K562 (cell line): ENCODE measurements around the gene LYRM7. TPM values are rescaled to one million over a fixed set of nuclear protein-coding genes. Genes with fewer than 3 reads are reported as not detected.

ENCODE experiments used
- ATAC-seq: fragments of 200-7000 bp; cut with Tn5 transposase; 3 replicates; pipeline ENCODE4 v1.9.1; 2020; ENCODE audit warnings: moderate library complexity
- BruUV-seq: library from RNA; stranded (reverse); fragments of 400-500 nt; replicated peaks from 2 replicates; lab custom pipeline; 2021; lab: Mats Ljungman, UMichigan
- CTCF ChIA-PET: fragments of 300-600 bp; formaldehyde crosslinking; extraction: SDS; loops from one replicate; lab custom pipeline; 2021; ENCODE audit warnings: low intra/inter-chr PET ratio; lab: Yijun Ruan, JAX
- POLR2A ChIA-PET: fragments of 300-600, 350-650 bp; sonication (Branson Sonifier 250); formaldehyde crosslinking; extraction: SDS; loops from one replicate; lab custom pipeline; 2021; ENCODE audit warnings: antibody characterized with exemption, inconsistent platforms; lab: Yijun Ruan, JAX
- DNase-seq, 4 experiments: peaks; one replicate each; pipeline versions ENCODE4 v3.0.0 to v3.0.0-alpha.2; 2011 to 2018; ENCODE audit warnings: low spot score in 3 of 4, mixed read lengths in 3 of 4; ENCODE audit errors: extremely low read depth in 1 of 4
- FAIRE-seq: peaks from 2 replicates; lab custom pipeline; 2011; peaks lifted over from hg19 to GRCh38; lab: Jason Lieb, UNC
- H2AFZ ChIP-seq: 2 replicates; pipeline ENCODE4 v1.6.0; 2011; ENCODE audit warnings: low read depth, low read length, control low read depth, inconsistent platforms
- H3K27ac ChIP-seq: fragments of 200-600 bp; 3 replicates; pipeline ENCODE4 v1.8.0; 2011; ENCODE audit warnings: low read depth, mild to moderate bottlenecking, control low read depth, inconsistent platforms, low read length, moderate library complexity, mixed read lengths; ENCODE audit errors: extremely low read depth
- H3K27me3 ChIP-seq, 2 experiments: fragments of 300-600 bp in 1 of 2; 2 replicates in 1 of 2; 3 replicates in 1 of 2; pipeline versions ENCODE4 v1.6.0 to v1.8.0; 2011; ENCODE audit warnings: inconsistent platforms in 2 of 2, low read length in 2 of 2, mild to moderate bottlenecking in 1 of 2, mixed read lengths in 1 of 2, moderate library complexity in 1 of 2; ENCODE audit not compliant: control insufficient read depth in 2 of 2, insufficient read depth in 2 of 2
- H3K36me3 ChIP-seq: fragments of 300-600 bp; 3 replicates; pipeline ENCODE4 v1.8.0; 2011; ENCODE audit warnings: mild to moderate bottlenecking, low read length, inconsistent platforms; ENCODE audit not compliant: control insufficient read depth, insufficient read depth
- H3K4me1 ChIP-seq, 2 experiments: fragments of 200-600 bp in 1 of 2; replicated peaks in 1 of 2; 2 replicates in 1 of 2; 3 replicates in 1 of 2; pipeline versions ENCODE4 v1.5.1 to v1.8.0; 2011; ENCODE audit warnings: inconsistent platforms in 2 of 2, low read length in 2 of 2, mild to moderate bottlenecking in 1 of 2, mixed read lengths in 1 of 2, moderate library complexity in 1 of 2; ENCODE audit not compliant: control insufficient read depth in 2 of 2, insufficient read depth in 2 of 2
- H3K4me2 ChIP-seq: 2 replicates; pipeline ENCODE4 v1.6.1; 2011; ENCODE audit warnings: low read length, control low read depth, inconsistent platforms, mixed read lengths; ENCODE audit not compliant: insufficient read depth
- H3K4me3 ChIP-seq: fragments of 200-600 bp; sonication (generic), shearing (Covaris generic); 2 replicates; pipeline ENCODE4 v1.5.1; 2016; ENCODE audit warnings: control low read depth, inconsistent platforms
- H3K79me2 ChIP-seq: fragments of 200-600 bp; 3 replicates; pipeline ENCODE4 v1.8.0; 2011; ENCODE audit warnings: low read length, inconsistent platforms; ENCODE audit not compliant: control insufficient read depth, insufficient read depth
- H3K9ac ChIP-seq, 2 experiments: 2 replicates each; pipeline versions ENCODE4 v1.6.0 to v1.6.1; 2011; ENCODE audit warnings: low read depth in 2 of 2, low read length in 2 of 2, control low read depth in 1 of 2, inconsistent platforms in 1 of 2, mild to moderate bottlenecking in 1 of 2, mixed read lengths in 1 of 2; ENCODE audit not compliant: insufficient read depth in 1 of 2
- H3K9me1 ChIP-seq: one replicate; pipeline ENCODE4 v1.6.0; 2011; ENCODE audit warnings: inconsistent platforms, mild to moderate bottlenecking, low read length, moderate library complexity; ENCODE audit not compliant: control insufficient read depth, insufficient read depth
- H3K9me3 ChIP-seq: replicated peaks from 2 replicates; pipeline ENCODE4 v1.5.1; 2011; ENCODE audit warnings: low read depth, low read length, inconsistent platforms; ENCODE audit not compliant: control insufficient read depth, insufficient read depth
- H4K20me1 ChIP-seq: replicated peaks from 2 replicates; pipeline ENCODE4 v1.6.1; 2011; ENCODE audit warnings: low read length, inconsistent platforms, mixed read lengths; ENCODE audit not compliant: control insufficient read depth, insufficient read depth
- ARID1B ChIP-seq: fragments of 450-650 bp; IDR thresholded peaks from 2 replicates; pipeline ENCODE4 v1.6.1; 2016; ENCODE audit warnings: antibody characterized with exemption, mild to moderate bottlenecking, inconsistent platforms
- ARNT ChIP-seq, 2 experiments: fragments of 450-650 bp; IDR thresholded peaks; 2 replicates each; pipeline ENCODE4 v1.6.1; 2016; ENCODE audit warnings: mild to moderate bottlenecking in 1 of 2
- BCOR ChIP-seq: fragments of 450-650 bp; IDR thresholded peaks from 2 replicates; pipeline ENCODE4 v1.6.1; 2016
- BRF2 ChIP-seq: IDR thresholded peaks from 3 replicates; pipeline ENCODE4 v1.6.1; 2011; ENCODE audit warnings: borderline replicate concordance, mild to moderate bottlenecking; ENCODE audit not compliant: insufficient read length, insufficient read depth
- CCAR2 ChIP-seq: fragments of 200-400 bp; formaldehyde crosslinking; IDR thresholded peaks from 2 replicates; pipeline ENCODE4 v1.6.1; 2017; ENCODE audit warnings: mild to moderate bottlenecking, low read depth, low read length
- CREM ChIP-seq: IDR thresholded peaks from 2 replicates; pipeline ENCODE4 v1.6.1; 2014; ENCODE audit warnings: antibody characterized with exemption, low read depth
- E2F8 ChIP-seq: fragments of 450-650 bp; IDR thresholded peaks from 2 replicates; pipeline ENCODE4 v1.7.1; 2018; ENCODE audit warnings: mild to moderate bottlenecking, low read depth; ENCODE audit not compliant: partially characterized antibody
- ELF2 ChIP-seq: fragments of 250-450 bp; sonication (Bioruptor Pico); IDR thresholded peaks from 2 replicates; pipeline ENCODE4 v1.5.0; 2021; ENCODE audit warnings: mild to moderate bottlenecking
- FOSL1 ChIP-seq: fragments of 200-800 bp; sonication (Bioruptor generic); conservative IDR thresholded peaks from 2 replicates; pipeline ENCODE4 v1.6.1; 2016; ENCODE audit warnings: missing genetic modification characterization, missing compliant biosample characterization
- GMEB1 ChIP-seq: fragments of 250-450 bp; sonication (Bioruptor Pico); IDR thresholded peaks from 2 replicates; pipeline ENCODE4 v1.4.0; 2020; ENCODE audit warnings: mild to moderate bottlenecking
- JUND ChIP-seq, 2 experiments: IDR thresholded peaks; 2 replicates in 1 of 2; 3 replicates in 1 of 2; pipeline ENCODE4 v1.6.1; 2011; ENCODE audit warnings: borderline replicate concordance in 2 of 2, low read depth in 2 of 2, low read length in 2 of 2, improper control_type of control experiment in 1 of 2, missing biosample characterization in 1 of 2, missing genetic modification characterization in 1 of 2, missing genetic modification reagents in 1 of 2
- NR3C1 ChIP-seq: sonication (generic); formaldehyde crosslinking; IDR thresholded peaks from 2 replicates; pipeline ENCODE4 v1.8.1; 2022; ENCODE audit warnings: missing genetic modification reagents
- RBM15 ChIP-seq: fragments of 200-400 bp; formaldehyde crosslinking; IDR thresholded peaks from 2 replicates; pipeline ENCODE4 v1.6.1; 2018; ENCODE audit warnings: mild to moderate bottlenecking, low read length, moderate library complexity; ENCODE audit not compliant: insufficient read depth
- RBM39 ChIP-seq: fragments of 200-400 bp; formaldehyde crosslinking; optimal IDR thresholded peaks from 2 replicates; pipeline ENCODE3; 2018; ENCODE audit warnings: low read depth, low read length
- ZNF133 ChIP-seq: fragments of 250-450 bp; sonication (Bioruptor Pico); IDR thresholded peaks from 2 replicates; pipeline ENCODE4 v1.4.0; 2020; ENCODE audit warnings: mild to moderate bottlenecking
- ZSCAN32 ChIP-seq: fragments of 450-650 bp; formaldehyde crosslinking; IDR thresholded peaks from 2 replicates; pipeline ENCODE4 v1.4.0; 2020; ENCODE audit warnings: mild to moderate bottlenecking, moderate library complexity
- in situ Hi-C: fragments of 300-500 bp; cut with MboI; formaldehyde crosslinking; loops from 4 replicates; pipeline ENCODE4 v1.15.0; 2018; ENCODE audit warnings: inconsistent platforms, mixed read lengths
- intact Hi-C: fragments of 100-400 bp; cut with micrococcal nuclease; formaldehyde crosslinking; loops from 2 replicates; pipeline ENCODE4 v1.14.2; 2022
- polyA plus RNA-seq, 8 experiments: library from polyadenylated mRNA; depleted of rRNA in 4 of 8; stranded (reverse) in 5 of 8; unstranded in 3 of 8; fragments of >200 nt; fragmentation: Nextera tagmentation in 2 of 8; fragmentation: Illumina TruSeq in 1 of 8; extraction: Ambion mirVana in 2 of 8; extraction: Trizol in 1 of 8; gene quantifications; 2 replicates each; pipeline versions ENCODE4 v1.2.1 to v1.2.3, GENCODE V29; 2011 to 2014; ENCODE audit warnings: inconsistent platforms in 1 of 8, missing spikeins in 1 of 8
- total RNA-seq, 7 experiments: library from RNA; depleted of rRNA in 6 of 7; stranded (reverse); fragments of >200 nt in 6 of 7; fragmentation: Illumina TruSeq in 2 of 7; extraction: Trizol in 2 of 7; gene quantifications; 2 replicates each; pipeline versions ENCODE4 v1.2.1 to v1.2.3, GENCODE V29; 2011 to 2021; ENCODE audit warnings: low replicate concordance in 1 of 7
- TF ChIP-seq, protein P1 (sequence below), 2 experiments: fragments of 450-650 bp in 1 of 2; sonication (generic) in 1 of 2; formaldehyde crosslinking in 1 of 2; IDR thresholded peaks in 1 of 2; conservative IDR thresholded peaks in 1 of 2; 2 replicates each; pipeline versions ENCODE4 v1.6.1 to v1.8.1; 2016 to 2023; ENCODE audit warnings: mild to moderate bottlenecking in 2 of 2, moderate library complexity in 2 of 2, inconsistent platforms in 1 of 2, missing genetic modification reagents in 1 of 2

LYRM7 gene
- total and polyA plus RNA-seq, 9 of the 15 experiments (the other 6 are each of a cell fraction or from before 2014, with no cell fraction given) = 16.2 to 70.1 (median 33.3) TPM

DNA sequence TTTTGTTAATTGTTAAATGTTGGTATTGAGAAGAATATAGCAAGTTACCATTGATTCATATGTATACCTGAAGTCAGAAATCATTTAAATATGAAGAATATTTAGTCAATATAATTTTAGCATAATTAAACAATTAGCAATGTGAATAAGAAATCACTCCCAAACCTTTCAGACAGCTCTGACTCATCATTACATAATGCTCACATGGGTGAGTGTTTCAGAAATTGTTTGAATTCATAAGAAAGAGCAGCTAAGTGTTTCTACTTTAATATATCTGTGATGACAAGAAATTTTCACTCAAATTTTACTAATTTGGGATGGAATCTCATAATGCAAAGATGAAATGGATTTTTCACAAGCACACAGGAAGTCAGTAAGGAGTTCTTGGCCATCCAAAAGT is 51.1 kb downstream of the LYRM7 start:
- no peak for ATAC-seq
- TF ChIP-seq FOSL1 (tag) = peak; percentile 46
- TF ChIP-seq ZSCAN32 = no peak
- no peak for TF ChIP-seq ARNT (IDR thresholded peaks at IDR 0.05)
- TF ChIP-seq ZNF133 (CRISPR knock-in tag) = no peak
- TF ChIP-seq, protein P1, sequence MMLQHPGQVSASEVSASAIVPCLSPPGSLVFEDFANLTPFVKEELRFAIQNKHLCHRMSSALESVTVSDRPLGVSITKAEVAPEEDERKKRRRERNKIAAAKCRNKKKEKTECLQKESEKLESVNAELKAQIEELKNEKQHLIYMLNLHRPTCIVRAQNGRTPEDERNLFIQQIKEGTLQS (IDR thresholded peaks at IDR 0.05) = peak; percentile 74
- TF ChIP-seq, protein P1 (CRISPR knock-in tag; conservative IDR thresholded peaks at IDR 0.05) = no peak
- TF ChIP-seq RBM39 = no peak
- no peak for TF ChIP-seq RBM15
- no peak for TF ChIP-seq JUND (IDR thresholded peaks at IDR 0.05; ENCODE audit: borderline replicate concordance, low read depth, low read length)
- TF ChIP-seq JUND (tag; IDR thresholded peaks at IDR 0.05; ENCODE audit: borderline replicate concordance, low read depth, low read length) = 0 out of 3 replicates have a peak, but pooled peaks have one; percentile 28
- TF ChIP-seq NR3C1 (CRISPR knock-in tag) = no peak
- TF ChIP-seq E2F8 = no peak
- TF ChIP-seq GMEB1 (CRISPR knock-in tag) = no peak
- TF ChIP-seq BCOR = no peak
- TF ChIP-seq ARID1B = no peak
- no peak for TF ChIP-seq BRF2
- no peak for TF ChIP-seq CCAR2
- TF ChIP-seq CREM = no peak
- TF ChIP-seq ELF2 (CRISPR knock-in tag) = no peak

More for the DNA sequence above, 51.1 kb downstream of the LYRM7 start:
- no TSS peak for BruUV-seq
- no peak overlapping the region for H3K27ac ChIP-seq
- H2AFZ ChIP-seq = no peak overlapping the region
- H3K9ac ChIP-seq = no peak overlapping the region
- H3K4me3 ChIP-seq = no peak overlapping the region
- H3K36me3 ChIP-seq = no peaks in the 10 kb centered on the region
- no peaks in the 10 kb centered on the region for H3K9me1 ChIP-seq
- no peaks in the 10 kb centered on the region for H4K20me1 ChIP-seq
- CTCF ChIA-PET = no interaction called here
- H3K79me2 ChIP-seq = no peaks in the 10 kb centered on the region
- intact Hi-C loops (no loop called here), in situ Hi-C loops (no loop called here)
- POLR2A ChIA-PET = interaction anchor here (0.5 to 1.1 kb wide), 4 partner anchors 15 to 536 kb away, joined by 3 to 7 read pairs (median 4); no protein-coding TSS in a partner anchor
- DNase-seq = no peak
- H3K9me3 ChIP-seq = no peaks in the 10 kb centered on the region
- H3K4me1 ChIP-seq = peaks cover 2 to 4% of the 10 kb centered on the region in 2 experiments; a peak in 2 of 5 replicates
- FAIRE-seq = no peak
- no peak overlapping the region for H3K4me2 ChIP-seq
- H3K27me3 ChIP-seq = peaks cover 0 to 5% of the 10 kb centered on the region in 2 experiments; a peak in 1 of 5 replicates
